HEK293T (cell line): ENCODE data around the gene NRP2.

Experiments used
- CTCF ChIA-PET: fragments of 350-600 bp; formaldehyde crosslinking; extraction: SDS; loops from one replicate; lab custom pipeline; 2021; ENCODE audit warnings: antibody characterized with exemption, inconsistent platforms; lab: Yijun Ruan, JAX
- POLR2A ChIA-PET: fragments of 350-600 bp; formaldehyde crosslinking; extraction: SDS; loops from one replicate; lab custom pipeline; 2020; ENCODE audit warnings: antibody characterized with exemption, inconsistent platforms; lab: Yijun Ruan, JAX
- DNase-seq: peaks from one replicate; pipeline ENCODE4 v3.0.0; 2012; ENCODE audit warnings: mixed read lengths; ENCODE audit errors: extremely low spot score
- ARNT ChIP-seq: fragments of 450-650 bp; IDR thresholded peaks from 2 replicates; pipeline ENCODE4 v1.6.1; 2017; ENCODE audit warnings: mild to moderate bottlenecking
- BHLHE40 ChIP-seq: fragments of 450-650 bp; IDR thresholded peaks from 2 replicates; pipeline ENCODE4 v1.6.1; 2016; ENCODE audit warnings: mild to moderate bottlenecking, moderate library complexity, borderline replicate concordance
- CTBP1 ChIP-seq: fragments of 450-650 bp; IDR thresholded peaks from 2 replicates; pipeline ENCODE4 v1.6.1; 2016; ENCODE audit warnings: borderline replicate concordance
- ELF4 ChIP-seq: fragments of 450-650 bp; IDR thresholded peaks from 2 replicates; pipeline ENCODE4 v1.6.1; 2017; ENCODE audit warnings: antibody characterized with exemption
- FOXA1 ChIP-seq: fragments of 450-650 bp; IDR thresholded peaks from 2 replicates; pipeline ENCODE4 v1.6.1; 2016; ENCODE audit warnings: mild to moderate bottlenecking
- FOXK2 ChIP-seq: fragments of 450-650 bp; IDR thresholded peaks from 2 replicates; pipeline ENCODE4 v1.6.1; 2016; ENCODE audit warnings: mild to moderate bottlenecking
- FOXM1 ChIP-seq: fragments of 450-650 bp; IDR thresholded peaks from 2 replicates; pipeline ENCODE4 v1.6.1; 2017; ENCODE audit warnings: mild to moderate bottlenecking, borderline replicate concordance
- HDGF ChIP-seq: fragments of 450-650 bp; IDR thresholded peaks from 2 replicates; pipeline ENCODE4 v1.6.1; 2017; ENCODE audit warnings: antibody characterized with exemption, borderline replicate concordance
- L3MBTL2 ChIP-seq: fragments of 450-650 bp; conservative IDR thresholded peaks from 2 replicates; pipeline ENCODE4 v1.6.1; 2016; ENCODE audit warnings: mild to moderate bottlenecking
- LEF1 ChIP-seq: fragments of 450-650 bp; IDR thresholded peaks from 2 replicates; pipeline ENCODE4 v1.6.1; 2017; ENCODE audit warnings: mild to moderate bottlenecking, borderline replicate concordance
- NFRKB ChIP-seq: fragments of 450-650 bp; IDR thresholded peaks from 2 replicates; pipeline ENCODE4 v1.6.1; 2016; ENCODE audit warnings: mild to moderate bottlenecking, moderate library complexity
- SP1 ChIP-seq: fragments of 450-650 bp; IDR thresholded peaks from 2 replicates; pipeline ENCODE4 v1.6.1; 2017
- SUZ12 ChIP-seq: fragments of 450-650 bp; IDR thresholded peaks from 2 replicates; pipeline ENCODE4 v1.6.1; 2016; ENCODE audit warnings: mild to moderate bottlenecking
- TARDBP ChIP-seq: fragments of 450-650 bp; IDR thresholded peaks from 2 replicates; pipeline ENCODE4 v1.6.1; 2016
- ZNF384 ChIP-seq: fragments of 450-650 bp; IDR thresholded peaks from 2 replicates; pipeline ENCODE4 v1.6.1; 2016
- TF ChIP-seq, protein P1 (sequence below): fragments of 450-650 bp; IDR thresholded peaks from 2 replicates; pipeline ENCODE4 v1.6.1; 2016

NRP2 gene

DNA sequence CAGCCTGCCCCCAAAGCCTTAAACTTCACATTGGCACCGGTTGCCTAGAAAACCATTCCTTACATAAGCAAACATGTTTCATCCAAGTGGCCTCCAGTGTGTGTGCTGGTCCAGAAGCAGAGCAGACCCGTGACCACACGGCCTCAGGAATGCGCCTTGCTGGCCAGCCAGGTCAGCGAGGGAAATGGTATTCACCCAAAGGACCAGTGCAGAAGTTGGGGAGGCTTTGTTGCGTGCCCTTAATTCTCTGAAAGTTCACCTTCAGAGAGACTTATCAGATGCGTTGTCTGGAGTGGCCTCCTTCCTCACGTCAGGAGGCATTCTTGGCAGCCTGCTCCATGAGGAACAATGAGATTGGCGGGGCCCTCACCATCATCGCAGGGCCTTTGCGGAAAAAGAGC lies 25.9 kb downstream of the NRP2 start:
- no peak for TF ChIP-seq LEF1
- TF ChIP-seq HDGF, result no peak
- no peak for TF ChIP-seq ARNT
- TF ChIP-seq TARDBP, result no peak
- no peak for TF ChIP-seq L3MBTL2
- TF ChIP-seq CTBP1, result no peak
- TF ChIP-seq FOXK2, result no peak
- no peak for TF ChIP-seq BHLHE40
- no peak for TF ChIP-seq SUZ12
- TF ChIP-seq, protein P1, sequence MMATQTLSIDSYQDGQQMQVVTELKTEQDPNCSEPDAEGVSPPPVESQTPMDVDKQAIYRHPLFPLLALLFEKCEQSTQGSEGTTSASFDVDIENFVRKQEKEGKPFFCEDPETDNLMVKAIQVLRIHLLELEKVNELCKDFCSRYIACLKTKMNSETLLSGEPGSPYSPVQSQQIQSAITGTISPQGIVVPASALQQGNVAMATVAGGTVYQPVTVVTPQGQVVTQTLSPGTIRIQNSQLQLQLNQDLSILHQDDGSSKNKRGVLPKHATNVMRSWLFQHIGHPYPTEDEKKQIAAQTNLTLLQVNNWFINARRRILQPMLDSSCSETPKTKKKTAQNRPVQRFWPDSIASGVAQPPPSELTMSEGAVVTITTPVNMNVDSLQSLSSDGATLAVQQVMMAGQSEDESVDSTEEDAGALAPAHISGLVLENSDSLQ, result no peak
- no peak for TF ChIP-seq ELF4
- no peak for TF ChIP-seq NFRKB
- no peak for TF ChIP-seq FOXM1
- TF ChIP-seq FOXA1, result no peak
- TF ChIP-seq SP1, result no peak
- ChIA-PET POLR2A (no interaction called here), CTCF (no interaction called here)
- no peak for DNase-seq

DNA sequence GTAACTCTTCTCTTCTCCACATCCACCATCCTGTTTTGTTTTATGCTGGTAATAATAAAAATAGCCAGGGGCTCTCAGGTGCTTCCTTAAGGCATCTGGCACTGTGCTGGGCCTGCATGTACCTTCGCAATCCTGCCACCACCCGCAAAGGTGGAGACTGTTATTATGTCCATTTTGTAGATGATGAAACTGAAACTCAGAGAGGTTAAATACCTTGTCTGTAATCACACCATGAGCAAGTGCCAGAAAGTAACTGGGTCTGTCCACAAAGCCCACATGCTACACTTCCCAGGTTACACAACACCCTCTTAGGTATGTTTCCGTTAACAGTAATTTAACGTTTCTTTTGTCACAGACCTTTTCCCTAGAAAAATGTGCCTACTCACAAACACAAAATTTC lies 27.0 kb downstream of the NRP2 start:
- ChIA-PET CTCF (no interaction called here), POLR2A (no interaction called here)
- TF ChIP-seq FOXK2, result no peak
- TF ChIP-seq FOXA1, result no peak
- TF ChIP-seq L3MBTL2, result no peak
- no peak for TF ChIP-seq CTBP1
- no peak for TF ChIP-seq LEF1
- TF ChIP-seq TARDBP, result no peak
- TF ChIP-seq, protein P1, result no peak
- TF ChIP-seq HDGF, result no peak
- TF ChIP-seq ELF4, result no peak
- TF ChIP-seq SP1, result no peak
- no peak for TF ChIP-seq SUZ12
- no peak for TF ChIP-seq BHLHE40
- no peak for TF ChIP-seq ARNT
- no peak for TF ChIP-seq ZNF384
- TF ChIP-seq NFRKB, result no peak
- no peak for DNase-seq

DNA sequence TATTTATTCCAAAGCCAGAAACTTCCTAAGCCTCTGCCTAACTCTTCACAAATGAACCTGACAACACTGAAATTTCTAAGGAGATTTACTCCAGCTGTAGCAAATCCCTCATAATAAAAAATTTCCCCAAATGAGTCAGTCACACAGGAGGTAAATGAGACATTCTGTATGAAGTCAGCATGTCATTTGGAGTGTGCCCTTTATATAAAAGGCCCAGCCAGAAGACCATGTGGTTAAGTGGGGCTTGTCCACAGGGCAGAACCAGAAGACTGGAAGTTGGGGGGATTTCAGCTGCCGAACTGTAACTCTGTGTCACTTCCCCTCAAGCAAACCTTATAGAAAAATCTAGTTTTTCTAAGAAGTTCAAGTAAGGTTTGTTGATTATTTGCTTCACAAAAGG lies 30.2 kb downstream of the NRP2 start:
- no peak for DNase-seq
- CTCF ChIA-PET, result interaction anchor here (1.1 to 1.3 kb wide), 3 partner anchors 9 to 213 kb away, joined by 4 to 6 read pairs (median 4); no protein-coding TSS in a partner anchor
- POLR2A ChIA-PET, result interaction anchor here (1.7 kb wide), 1 partner anchor 31 kb away, joined by 5 read pairs; the partner anchor contains the start of gene NRP2
- no peak for TF ChIP-seq CTBP1
- TF ChIP-seq FOXK2, result no peak
- no peak for TF ChIP-seq HDGF
- TF ChIP-seq ZNF384, result no peak
- no peak for TF ChIP-seq LEF1
- TF ChIP-seq SUZ12, result no peak
- TF ChIP-seq BHLHE40, result no peak
- TF ChIP-seq, protein P1, result no peak
- no peak for TF ChIP-seq SP1
- TF ChIP-seq ARNT, result no peak
- no peak for TF ChIP-seq FOXA1
- no peak for TF ChIP-seq TARDBP
- no peak for TF ChIP-seq ELF4
- TF ChIP-seq NFRKB, result no peak
- no peak for TF ChIP-seq L3MBTL2
- no peak for TF ChIP-seq FOXM1

DNA sequence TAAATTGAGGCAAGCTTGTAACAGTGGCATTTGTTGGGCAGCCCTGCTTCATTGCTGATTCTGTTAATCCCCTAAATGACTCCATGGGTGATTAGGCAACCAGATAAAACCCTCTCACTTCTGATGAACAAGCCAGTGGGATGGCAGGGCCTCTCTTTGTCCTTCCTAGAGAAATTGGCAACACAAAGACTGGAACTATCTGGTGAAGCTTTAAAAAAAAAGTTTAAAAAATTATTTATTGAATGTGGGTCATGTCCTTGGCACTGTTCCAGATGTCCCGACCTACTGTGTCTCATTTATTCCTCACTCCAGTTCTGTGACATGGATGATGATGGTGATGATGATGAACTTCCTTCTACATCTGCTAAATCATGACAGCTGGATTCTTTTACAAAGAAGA lies 30.8 kb downstream of the NRP2 start:
- TF ChIP-seq FOXM1 (no peak), HDGF (no peak), TARDBP (no peak), SP1 (no peak), SUZ12 (no peak), ELF4 (no peak), L3MBTL2 (no peak), NFRKB (no peak), BHLHE40 (no peak), CTBP1 (no peak), ZNF384 (no peak), FOXA1 (no peak), FOXK2 (no peak), LEF1 (no peak), ARNT (no peak)
- TF ChIP-seq, protein P1, result no peak
- CTCF ChIA-PET, result interaction anchor here (1.1 to 1.3 kb wide), 2 partner anchors 8 to 213 kb away, joined by 4 to 6 read pairs; no protein-coding TSS in a partner anchor
- POLR2A ChIA-PET, result no interaction called here
- no peak for DNase-seq

DNA sequence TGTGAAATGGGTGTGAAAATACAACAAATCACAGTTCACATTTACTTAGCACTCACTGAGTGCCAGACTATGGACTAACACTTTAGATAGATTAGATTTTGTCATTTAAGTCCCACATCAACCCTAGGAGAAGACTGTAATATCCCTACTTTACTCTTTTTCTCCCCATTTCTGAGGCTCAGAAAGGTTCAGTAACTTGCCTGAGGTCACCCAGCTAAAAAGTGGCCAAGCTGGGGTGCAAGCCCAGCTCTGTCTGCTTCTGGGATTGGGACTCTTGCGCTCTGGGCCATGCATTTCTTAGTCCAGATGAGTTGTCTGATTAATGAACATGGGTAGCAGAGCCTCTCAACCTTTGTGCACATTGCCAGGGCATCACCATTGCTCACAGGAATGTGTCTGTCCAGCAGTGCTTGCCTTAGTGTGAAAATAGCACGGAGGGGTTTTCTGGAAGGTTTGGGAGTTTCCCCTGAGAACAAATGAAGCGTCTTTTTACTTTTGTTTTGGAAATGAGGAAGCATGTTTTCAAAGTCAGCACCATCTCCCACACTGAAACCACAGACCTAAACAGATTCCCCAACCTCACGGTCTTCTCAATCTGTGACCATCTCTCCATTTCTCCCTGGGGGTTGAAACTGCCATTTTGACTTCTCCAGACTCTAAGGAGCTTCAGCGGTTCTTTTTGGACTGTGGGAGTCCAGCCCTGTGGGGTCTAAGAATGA lies 31.9 kb downstream of the NRP2 start:
- POLR2A ChIA-PET, result no interaction called here

More for the DNA sequence above, 31.9 kb downstream of the NRP2 start:
- no peak for DNase-seq
- TF ChIP-seq FOXA1, result no peak
- TF ChIP-seq ELF4, result no peak
- TF ChIP-seq CTBP1, result no peak
- TF ChIP-seq ARNT, result no peak
- TF ChIP-seq SUZ12, result no peak
- CTCF ChIA-PET, result no interaction called here
